Endothelial cell of umbilical vein (primary cell): ENCODE data around the gene DNAJC11. TPM values are rescaled to one million over a fixed set of nuclear protein-coding genes. Genes with fewer than 3 reads are reported as not detected.
"Not testable (repeated sequence)": the region's sequence is repeated elsewhere in the genome, so short reads cannot be mapped to it uniquely, and the experiment has no call there.

Experiments used
- BruUV-seq: library from RNA; stranded (reverse); fragments of 400-500 nt; replicated peaks from 2 replicates; lab custom pipeline; 2021; lab: Mats Ljungman, UMichigan
- CTCF ChIA-PET: fragments of 300-600, 350-600 bp; sonication (Branson Sonifier 250); formaldehyde crosslinking; loops from one replicate; lab custom pipeline; 2021; ENCODE audit warnings: antibody characterized with exemption, inconsistent platforms; lab: Charles Lee
- POLR2A ChIA-PET: fragments of 300-600, 350-600 bp; sonication (Branson Sonifier 250); formaldehyde crosslinking; loops from one replicate; lab custom pipeline; 2021; ENCODE audit warnings: antibody characterized with exemption, inconsistent platforms; lab: Charles Lee
- DNase-seq: peaks from one replicate; pipeline ENCODE4 v3.0.0-alpha.2; 2011; ENCODE audit warnings: low read depth, low spot score
- FAIRE-seq: peaks from 2 replicates; lab custom pipeline; 2011; peaks lifted over from hg19 to GRCh38; lab: Jason Lieb, UNC
- H2AFZ ChIP-seq: 2 replicates; pipeline ENCODE4 v1.6.0; 2012; ENCODE audit warnings: low read depth, low read length, control low read depth, inconsistent platforms
- H3K27ac ChIP-seq: 2 replicates; pipeline ENCODE4 v1.5.1; 2011; ENCODE audit warnings: low read depth, mild to moderate bottlenecking, control low read depth, low read length, moderate library complexity; ENCODE audit not compliant: insufficient read depth
- H3K27me3 ChIP-seq, 2 experiments: 2 replicates each; pipeline versions ENCODE4 v1.6.0 to v1.6.1; 2011; ENCODE audit warnings: low read length in 2 of 2, mixed read lengths in 1 of 2; ENCODE audit not compliant: control insufficient read depth in 2 of 2, insufficient read depth in 2 of 2
- H3K36me3 ChIP-seq, 2 experiments: 2 replicates in 1 of 2; 3 replicates in 1 of 2; pipeline ENCODE4 v1.5.1; 2011; ENCODE audit warnings: low read length in 2 of 2, mild to moderate bottlenecking in 1 of 2, moderate library complexity in 1 of 2; ENCODE audit not compliant: control insufficient read depth in 2 of 2, insufficient read depth in 2 of 2; ENCODE audit errors: extremely low read depth in 1 of 2
- H3K4me1 ChIP-seq: 3 replicates; pipeline ENCODE4 v1.5.1; 2011; ENCODE audit warnings: mild to moderate bottlenecking, low read length; ENCODE audit not compliant: control insufficient read depth, insufficient read depth; ENCODE audit errors: extremely low read depth
- H3K4me2 ChIP-seq: 2 replicates; pipeline ENCODE4 v1.6.1; 2011; ENCODE audit warnings: low read length, control low read depth, mixed read lengths; ENCODE audit not compliant: insufficient read depth
- H3K4me3 ChIP-seq, 3 experiments: fragments of 200-600 bp in 1 of 3; sonication (generic), shearing (Covaris generic) in 1 of 3; replicated peaks in 1 of 3; 2 replicates each; pipeline ENCODE4 v1.5.1; 2011 to 2016; ENCODE audit warnings: control low read depth in 3 of 3, low read length in 3 of 3, mild to moderate bottlenecking in 2 of 3, inconsistent platforms in 1 of 3, low read depth in 1 of 3, moderate library complexity in 1 of 3; ENCODE audit not compliant: insufficient read depth in 1 of 3
- H3K79me2 ChIP-seq: 2 replicates; pipeline ENCODE4 v1.6.0; 2012; ENCODE audit warnings: low read length, inconsistent platforms; ENCODE audit not compliant: control insufficient read depth, insufficient read depth
- H3K9ac ChIP-seq: replicated peaks from 2 replicates; pipeline ENCODE3; 2011; ENCODE audit warnings: low read length, control low read depth; ENCODE audit not compliant: insufficient read depth; ENCODE audit errors: extremely low read depth
- H3K9me1 ChIP-seq: replicated peaks from 3 replicates; pipeline ENCODE4 v1.6.0; 2011; ENCODE audit warnings: mild to moderate bottlenecking, low read length; ENCODE audit not compliant: control insufficient read depth, insufficient read depth; ENCODE audit errors: extremely low read depth
- H3K9me3 ChIP-seq: replicated peaks from 2 replicates; pipeline ENCODE4 v1.5.1; 2012; ENCODE audit warnings: low read length, inconsistent platforms; ENCODE audit not compliant: control insufficient read depth, insufficient read depth
- H4K20me1 ChIP-seq: replicated peaks from 2 replicates; pipeline ENCODE3; 2011; ENCODE audit warnings: mild to moderate bottlenecking, low read length; ENCODE audit not compliant: control insufficient read depth, insufficient read depth; ENCODE audit errors: extremely low read depth
- FOS ChIP-seq: IDR thresholded peaks from 2 replicates; pipeline ENCODE4 v1.6.1; 2011; ENCODE audit warnings: mild to moderate bottlenecking, low read length, moderate library complexity, borderline replicate concordance; ENCODE audit not compliant: insufficient read depth
- GATA2 ChIP-seq: IDR thresholded peaks from 2 replicates; pipeline ENCODE4 v1.7.0; 2011; ENCODE audit warnings: low read depth, mild to moderate bottlenecking, moderate library complexity, mixed read lengths, low read length; ENCODE audit not compliant: insufficient read length, insufficient read depth
- JUN ChIP-seq: IDR thresholded peaks from 2 replicates; pipeline ENCODE4 v1.6.1; 2011; ENCODE audit warnings: borderline replicate concordance, low read depth; ENCODE audit not compliant: insufficient read length, insufficient read depth
- MAX ChIP-seq: IDR thresholded peaks from 2 replicates; pipeline ENCODE4 v1.6.1; 2011; ENCODE audit not compliant: insufficient read depth, insufficient read length
- MYC ChIP-seq: IDR thresholded peaks from one replicate; pipeline ENCODE4 v1.6.1; 2011; ENCODE audit warnings: mild to moderate bottlenecking, low read depth, low read length
- POLR2AphosphoS5 ChIP-seq: IDR thresholded peaks from 2 replicates; pipeline ENCODE4 v1.6.1; 2012; ENCODE audit warnings: low read depth, mild to moderate bottlenecking, control low read depth, low read length, moderate library complexity; ENCODE audit not compliant: insufficient read depth
- dilution Hi-C: fragments of 300-500 bp; cut with MboI; formaldehyde crosslinking; loops from one replicate; pipeline ENCODE4 v1.15.0; 2019; ENCODE audit warnings: low sequenced_read_pairs; ENCODE audit not compliant: extremely low pct_ligation_motif_present
- intact Hi-C: fragments of 100-400 bp; cut with micrococcal nuclease; formaldehyde crosslinking; loops from one replicate; pipeline ENCODE4 v1.10.0; 2022
- polyA plus RNA-seq, 4 experiments: library from polyadenylated mRNA; depleted of rRNA in 3 of 4; stranded (reverse) in 3 of 4; unstranded in 1 of 4; fragments of >200 nt; gene quantifications; 2 replicates each; pipeline versions ENCODE4 v1.2.1 to v1.2.3, GENCODE V29; 2011 to 2012; ENCODE audit warnings: missing spikeins in 1 of 4
- total RNA-seq: library from RNA; stranded (reverse); gene quantifications from 2 replicates; pipeline ENCODE4 v1.2.3, GENCODE V29; 2021
- TF ChIP-seq, protein P1 (sequence below), 2 donors: IDR thresholded peaks; 1 replicate in 1 of 2; 2 replicates in 1 of 2; pipeline ENCODE4 v1.5.1; 2011; ENCODE audit warnings: low read length in 2 of 2, mild to moderate bottlenecking in 2 of 2, moderate library complexity in 2 of 2, control low read depth in 1 of 2, inconsistent platforms in 1 of 2, low read depth in 1 of 2; ENCODE audit not compliant: insufficient read depth in 1 of 2; ENCODE audit errors: extremely low read depth in 1 of 2

The DNAJC11 gene
- total and polyA plus RNA-seq, 2 donors (not counting 3 experiments of a cell fraction or from before 2014, with no cell fraction given): 31.1 to 64.3 TPM

DNA sequence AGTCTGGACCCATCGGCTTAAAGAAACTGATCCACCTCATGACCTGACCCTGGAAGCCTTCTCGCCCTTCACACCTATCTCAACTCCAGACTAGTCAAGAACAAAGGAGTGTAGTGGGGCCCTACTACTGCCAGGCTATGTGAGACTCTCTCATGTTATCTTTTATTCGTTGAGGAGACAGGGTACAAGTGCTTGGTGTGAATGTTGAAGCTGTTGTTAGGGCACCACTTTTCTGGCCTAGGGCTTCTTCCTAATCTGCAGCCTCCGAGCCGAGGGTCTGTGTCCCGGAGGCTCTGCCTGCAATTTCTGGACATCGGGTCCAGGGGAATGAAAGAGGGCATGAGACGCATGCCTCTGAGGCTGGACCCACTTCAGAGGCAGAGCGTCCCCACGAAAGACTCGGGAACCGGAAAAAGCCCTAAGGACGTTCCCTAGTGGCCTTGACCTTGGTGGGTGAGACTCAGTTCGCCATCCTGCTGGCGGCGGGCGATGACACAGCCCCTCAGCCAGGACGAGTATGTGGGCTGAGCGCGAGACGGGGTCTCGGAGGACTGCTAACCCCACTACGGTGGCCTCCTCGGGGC is 671 bp downstream of the DNAJC11 start:
- H3K27me3 ChIP-seq: no peaks in the 10 kb centered on the region
- H3K36me3 ChIP-seq: no peaks in the 10 kb centered on the region
- DNase-seq (no peak), FAIRE-seq (no peak)
- POLR2A ChIA-PET: no interaction called here
- H3K4me2 ChIP-seq: peak overlapping the region; percentile 82
- peak overlapping the region; percentile 77 to 91 (median 80) for H3K4me3 ChIP-seq
- peak overlapping the region; percentile 59 for H3K27ac ChIP-seq
- H3K4me1 ChIP-seq: peaks cover 9% of the 10 kb centered on the region
- intact Hi-C loops: loop anchor here (1.0 to 5.0 kb wide), 2 partner anchors 84 to 99 kb away; partner anchors contain the start of genes CAMTA1 and KLHL21
- peak overlapping the region; percentile 94 for H3K9ac ChIP-seq
- dilution Hi-C loops: no loop called here
- H4K20me1 ChIP-seq: peaks cover 3% of the 10 kb centered on the region
- H3K9me1 ChIP-seq: no peaks in the 10 kb centered on the region
- TF ChIP-seq JUN (no peak), POLR2AphosphoS5 (no peak), FOS (no peak), MYC (no peak), MAX (no peak), GATA2 (no peak)
- TF ChIP-seq, protein P1, sequence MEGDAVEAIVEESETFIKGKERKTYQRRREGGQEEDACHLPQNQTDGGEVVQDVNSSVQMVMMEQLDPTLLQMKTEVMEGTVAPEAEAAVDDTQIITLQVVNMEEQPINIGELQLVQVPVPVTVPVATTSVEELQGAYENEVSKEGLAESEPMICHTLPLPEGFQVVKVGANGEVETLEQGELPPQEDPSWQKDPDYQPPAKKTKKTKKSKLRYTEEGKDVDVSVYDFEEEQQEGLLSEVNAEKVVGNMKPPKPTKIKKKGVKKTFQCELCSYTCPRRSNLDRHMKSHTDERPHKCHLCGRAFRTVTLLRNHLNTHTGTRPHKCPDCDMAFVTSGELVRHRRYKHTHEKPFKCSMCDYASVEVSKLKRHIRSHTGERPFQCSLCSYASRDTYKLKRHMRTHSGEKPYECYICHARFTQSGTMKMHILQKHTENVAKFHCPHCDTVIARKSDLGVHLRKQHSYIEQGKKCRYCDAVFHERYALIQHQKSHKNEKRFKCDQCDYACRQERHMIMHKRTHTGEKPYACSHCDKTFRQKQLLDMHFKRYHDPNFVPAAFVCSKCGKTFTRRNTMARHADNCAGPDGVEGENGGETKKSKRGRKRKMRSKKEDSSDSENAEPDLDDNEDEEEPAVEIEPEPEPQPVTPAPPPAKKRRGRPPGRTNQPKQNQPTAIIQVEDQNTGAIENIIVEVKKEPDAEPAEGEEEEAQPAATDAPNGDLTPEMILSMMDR (IDR thresholded peaks at IDR 0.05; ENCODE audit: extremely low read depth in 1 of 2, insufficient read depth in 1 of 2, low read depth in 1 of 2, low read length in 2 of 2): no peak
- peaks cover 46% of the 10 kb centered on the region for H3K79me2 ChIP-seq
- H3K9me3 ChIP-seq: no peaks in the 10 kb centered on the region
- H2AFZ ChIP-seq: peak overlapping the region; percentile 71
- CTCF ChIA-PET: interaction anchor here (0.6 to 1.3 kb wide), 19 partner anchors 9 to 509 kb away, joined by 3 to 14 read pairs (median 3); partner anchors contain the start of gene CAMTA1
- BruUV-seq: no TSS peak

DNA sequence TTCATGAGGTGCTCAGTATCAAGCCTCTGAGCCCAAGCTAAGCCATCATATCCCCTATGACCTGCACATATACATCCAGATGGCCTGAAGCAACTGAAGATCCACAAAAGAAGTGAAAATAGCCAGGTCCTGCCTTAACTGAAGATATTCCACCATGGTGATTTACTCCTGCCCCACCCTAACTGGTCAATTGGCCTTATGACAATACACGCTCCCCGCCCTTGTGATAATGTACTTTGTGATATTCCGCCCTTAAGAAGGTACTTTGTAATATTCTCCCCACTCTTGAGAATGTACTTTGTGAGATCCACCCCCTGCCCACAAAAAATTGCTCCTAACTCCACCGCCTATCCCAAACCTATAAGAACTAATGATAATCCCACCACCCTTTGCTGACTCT is 1.7 kb downstream of the DNAJC11 start:
- BruUV-seq, FAIRE-seq, dilution Hi-C loops, H3K9ac ChIP-seq, H3K4me1 ChIP-seq, H3K27ac ChIP-seq, H3K9me1 ChIP-seq, H2AFZ ChIP-seq, CTCF ChIA-PET, H3K27me3 ChIP-seq, H4K20me1 ChIP-seq, H3K4me3 ChIP-seq, H3K4me2 ChIP-seq, H3K36me3 ChIP-seq, DNase-seq, POLR2A ChIA-PET, H3K9me3 ChIP-seq: not testable (repeated sequence)
- intact Hi-C loops: loop anchor here (5.0 kb wide), 1 partner anchor 98 kb away; the partner anchor contains the start of gene KLHL21
- H3K79me2 ChIP-seq: peaks cover 50% of the 10 kb centered on the region
